CMK (cell line): Measurements from ENCODE around the gene COPS9.

Experiments
- DNase-seq: peaks from one replicate; pipeline ENCODE4 v3.0.0-alpha.2; 2010; ENCODE audit warnings: low read depth

COPS9 gene

GRCh38 chr2:240166191-240166590 lies 30.1 kb upstream of the COPS9 start:
- DNase-seq, result no peak

GRCh38 chr2:240165661-240166060 lies 29.6 kb upstream of the COPS9 start:
- no peak for DNase-seq

GRCh38 chr2:240165034-240165433 lies 28.9 kb upstream of the COPS9 start:
- DNase-seq, result no peak

GRCh38 chr2:240164586-240164985 lies 28.5 kb upstream of the COPS9 start:
- DNase-seq, result no peak

GRCh38 chr2:240163844-240164574 lies 27.9 kb upstream of the COPS9 start:
- DNase-seq, result no peak

GRCh38 chr2:240162939-240163714 lies 27.0 kb upstream of the COPS9 start:
- DNase-seq, result no peak

- no peak for DNase-seq
Measured at GRCh38 chr2:240162531-240162930, 26.4 kb upstream of the COPS9 start.

- no peak for DNase-seq
Measured at GRCh38 chr2:240162032-240162431, 25.9 kb upstream of the COPS9 start.

GRCh38 chr2:240161087-240161750 lies 25.1 kb upstream of the COPS9 start:
- no peak for DNase-seq

- DNase-seq, result no peak
Measured at GRCh38 chr2:240160291-240161086, 24.4 kb upstream of the COPS9 start.

GRCh38 chr2:240159251-240159839 lies 23.2 kb upstream of the COPS9 start:
- no peak for DNase-seq

- DNase-seq, result no peak
Measured at GRCh38 chr2:240157147-240157470, 21.0 kb upstream of the COPS9 start.

- DNase-seq, result no peak
Measured at GRCh38 chr2:240156435-240157146, 20.5 kb upstream of the COPS9 start.

- no peak for DNase-seq
Measured at GRCh38 chr2:240155745-240156390, 19.8 kb upstream of the COPS9 start.

- no peak for DNase-seq
Measured at GRCh38 chr2:240155048-240155744, 19.1 kb upstream of the COPS9 start.

GRCh38 chr2:240154606-240155005 lies 18.5 kb upstream of the COPS9 start:
- DNase-seq, result no peak

- DNase-seq, result no peak
Measured at GRCh38 chr2:240153418-240153817, 17.3 kb upstream of the COPS9 start.

- no peak for DNase-seq
Measured at GRCh38 chr2:240151477-240152031, 15.4 kb upstream of the COPS9 start.

- no peak for DNase-seq
Measured at GRCh38 chr2:240149943-240150784, 14.1 kb upstream of the COPS9 start.
